GM20431 (cell line): ENCODE results near the gene MAP3K20.

Experiments
- in situ Hi-C: fragments of 300-500 bp; cut with MseI, MboI; formaldehyde crosslinking; loops from one replicate; pipeline ENCODE4 v1.15.0; 2020; ENCODE audit warnings: low sequenced_read_pairs; ENCODE audit not compliant: unreplicated experiment

Gene MAP3K20

DNA sequence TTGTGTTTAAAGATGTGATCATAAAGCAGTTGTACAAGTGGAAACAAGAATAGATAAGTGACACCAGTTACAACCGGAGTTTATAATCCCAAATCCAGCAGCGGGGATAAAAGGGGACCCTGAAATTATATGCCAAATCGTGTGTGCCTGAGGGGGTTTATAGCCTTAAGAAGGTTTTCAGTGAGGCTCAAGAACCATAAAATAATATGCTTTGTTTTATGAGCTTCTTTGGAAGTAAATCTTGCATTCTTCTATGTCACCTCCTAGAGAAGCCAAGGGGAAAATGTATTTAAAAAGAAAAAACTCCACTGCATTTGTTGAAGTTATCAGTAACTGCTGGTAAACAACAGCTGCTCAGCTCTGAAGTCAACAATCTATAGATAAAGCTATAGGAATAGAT, 25.8 kb upstream of the MAP3K20 start:
- in situ Hi-C loops, result no loop called here

GRCh38 chr2:173050684-173051083, 25.0 kb upstream of the MAP3K20 start:
- in situ Hi-C loops, result no loop called here

DNA sequence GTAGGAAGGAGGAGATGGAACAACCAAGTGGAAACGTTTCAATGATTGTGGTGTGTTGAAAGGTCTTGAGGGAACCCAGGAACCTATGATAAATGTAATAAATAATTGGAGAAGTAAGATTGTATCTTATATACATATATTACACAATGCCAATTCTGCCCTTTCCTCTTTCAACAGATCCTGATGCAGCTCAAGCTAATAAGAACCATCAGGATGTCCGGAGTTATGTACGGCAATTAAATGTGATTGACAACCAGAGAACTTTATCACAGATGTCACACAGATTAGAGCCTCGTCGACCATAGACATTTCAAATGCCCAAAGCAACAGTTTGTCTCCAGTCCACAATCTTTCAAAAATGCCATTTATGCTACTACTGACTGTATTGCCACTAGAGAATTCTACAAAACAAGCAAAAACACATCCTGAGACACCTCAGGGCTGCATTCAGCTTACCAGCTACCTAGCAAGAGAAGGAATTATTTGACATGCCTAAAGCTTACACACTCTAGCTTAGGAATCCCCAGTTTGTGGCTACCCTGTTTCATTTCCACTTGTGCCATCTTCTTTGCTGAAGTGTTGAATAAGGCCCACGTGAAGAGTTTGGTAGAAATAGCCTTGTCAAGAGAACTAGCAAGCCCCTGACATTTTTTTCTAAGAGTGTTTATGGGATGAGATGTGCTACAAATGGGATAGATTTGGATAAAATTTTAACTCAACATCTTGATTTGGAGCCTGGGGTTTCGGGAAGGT, 24.0 kb upstream of the MAP3K20 start:
- in situ Hi-C loops, result no loop called here

DNA sequence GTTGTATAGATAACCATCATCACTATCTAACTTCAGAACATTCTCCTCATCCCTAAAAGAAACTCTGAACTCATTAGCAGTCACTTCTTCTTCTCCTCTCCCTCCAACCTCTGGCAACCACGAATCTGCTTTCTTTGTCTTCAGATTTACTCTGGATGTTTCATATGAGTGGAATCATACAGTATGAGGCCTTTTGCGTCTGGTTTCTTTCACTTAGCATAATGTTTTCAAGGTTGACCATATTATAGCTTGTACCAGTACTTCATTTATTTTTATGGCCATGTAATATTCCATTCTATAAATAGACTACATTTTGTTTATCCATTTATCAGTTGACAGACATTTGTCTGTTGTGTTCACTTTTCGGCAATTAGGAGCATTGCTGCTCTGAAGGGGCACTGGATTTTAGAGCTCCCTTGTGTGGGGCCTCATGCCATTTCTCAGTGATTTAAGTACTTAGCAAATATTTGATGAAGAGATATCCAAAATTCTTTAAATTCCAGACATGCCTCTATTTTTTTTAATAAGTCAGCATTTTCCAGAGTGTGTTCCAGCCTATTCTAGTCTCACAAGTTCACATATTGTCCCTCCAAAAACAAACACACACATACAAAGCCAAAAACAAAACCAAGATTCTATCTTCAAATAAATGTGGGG, 22.5 kb upstream of the MAP3K20 start:
- in situ Hi-C loops, result no loop called here

- in situ Hi-C loops, result no loop called here
Measured at GRCh38 chr2:173054466-173054865, 21.2 kb upstream of the MAP3K20 start.

DNA sequence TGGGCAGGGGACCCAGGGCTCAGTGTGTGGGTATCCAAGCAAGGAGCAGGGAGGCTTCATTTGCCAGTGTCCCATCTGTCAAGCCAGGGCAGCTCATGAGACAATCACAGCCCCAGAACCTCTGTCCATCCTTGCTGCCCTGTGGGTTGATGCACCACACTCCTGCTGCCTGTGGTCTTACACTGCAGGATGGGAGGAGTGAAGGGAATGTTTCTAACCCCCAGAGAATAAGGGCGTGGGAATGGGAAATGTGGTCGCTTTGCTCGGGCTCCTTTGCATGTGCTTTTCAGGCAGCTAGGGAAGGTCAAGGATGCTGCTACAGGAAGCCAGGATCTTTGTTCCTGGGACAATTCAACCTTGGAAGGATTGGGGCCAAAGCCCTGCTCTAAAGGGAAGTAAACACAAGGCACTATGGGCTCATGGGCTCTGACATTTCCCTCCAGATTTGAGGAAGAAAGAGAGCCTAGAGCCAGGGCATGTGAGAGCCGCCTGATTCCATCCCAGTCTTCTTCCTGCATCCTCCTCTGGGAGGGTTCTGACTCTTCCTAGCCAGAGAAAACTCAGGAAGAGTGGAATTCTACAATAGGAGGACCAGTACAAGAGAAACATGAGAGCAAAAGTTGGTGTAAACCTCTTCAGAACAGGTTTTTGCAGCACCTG, 18.8 kb upstream of the MAP3K20 start:
- in situ Hi-C loops, result no loop called here

DNA sequence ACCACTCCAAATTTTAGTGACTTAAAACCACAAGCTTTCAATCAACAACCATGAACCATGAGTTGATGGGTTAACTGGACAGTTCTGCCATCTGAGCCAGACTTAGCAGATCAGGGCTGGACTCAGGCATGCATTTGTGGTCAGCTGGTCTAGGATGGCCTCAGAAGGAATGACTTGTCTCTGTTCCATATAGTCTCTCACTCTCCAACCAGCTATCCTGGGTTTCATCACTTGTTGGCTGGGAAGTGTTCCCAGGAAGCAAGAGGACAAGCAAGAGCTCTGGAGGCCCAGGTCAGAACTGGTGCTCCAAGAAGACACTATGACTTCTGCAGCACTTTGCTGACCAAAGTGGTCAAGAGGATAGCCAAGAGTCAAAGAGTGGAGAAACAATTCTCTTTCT, 17.5 kb upstream of the MAP3K20 start:
- in situ Hi-C loops, result no loop called here

- in situ Hi-C loops, result no loop called here
Measured at GRCh38 chr2:173058673-173059072, 17.0 kb upstream of the MAP3K20 start.

DNA sequence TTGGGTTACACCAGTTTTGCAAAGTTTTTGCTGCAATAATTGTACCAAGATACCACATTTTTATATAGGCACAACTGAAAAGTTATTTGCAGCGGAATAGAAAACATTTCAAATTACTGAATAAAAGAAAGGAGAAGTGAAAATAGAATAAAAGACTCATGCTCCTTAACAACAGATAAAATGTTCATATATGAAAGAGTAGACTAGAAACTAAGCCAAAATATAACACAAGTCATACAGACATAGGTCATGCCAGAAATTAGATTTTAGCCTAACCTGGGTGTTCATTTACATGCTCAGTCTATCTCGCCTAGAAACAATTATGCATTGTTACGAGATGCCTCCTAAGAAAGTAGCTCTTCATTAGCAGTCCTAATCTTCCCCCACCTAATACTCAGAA, 16.4 kb upstream of the MAP3K20 start:
- in situ Hi-C loops, result no loop called here

- in situ Hi-C loops, result no loop called here
Measured at GRCh38 chr2:173059971-173060461, 15.6 kb upstream of the MAP3K20 start.

- in situ Hi-C loops, result no loop called here
Measured at GRCh38 chr2:173062801-173063200, 12.8 kb upstream of the MAP3K20 start.

DNA sequence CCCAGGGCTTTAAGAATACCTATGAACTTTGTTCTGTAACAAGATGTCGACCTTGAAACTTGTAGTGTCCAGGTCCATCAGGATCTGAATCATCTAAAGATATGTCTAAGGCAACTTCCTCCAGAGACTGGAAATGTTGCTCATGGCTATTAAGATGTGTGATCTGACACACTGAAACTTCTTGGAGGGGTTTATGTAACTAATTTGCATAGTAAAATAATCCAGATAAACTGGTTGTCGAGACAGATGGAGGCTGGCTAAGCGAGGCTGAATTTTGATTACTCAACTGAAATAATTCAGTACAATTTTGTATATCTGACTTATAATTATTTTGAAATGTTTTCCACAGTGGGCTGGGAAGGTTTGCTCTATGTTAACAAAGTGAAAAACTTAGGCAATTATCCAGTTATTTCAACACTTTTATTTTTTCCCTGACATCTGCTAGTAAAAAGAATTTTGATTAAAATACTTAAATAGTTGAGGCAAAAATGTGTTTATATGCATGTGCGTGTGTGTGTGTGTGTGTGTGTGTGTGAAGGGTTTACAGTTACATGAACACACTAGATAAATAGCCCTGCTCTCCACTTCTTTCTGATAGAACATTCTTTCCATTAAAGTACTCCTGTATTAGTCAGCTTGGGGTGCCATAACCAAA, 11.4 kb upstream of the MAP3K20 start:
- in situ Hi-C loops, result no loop called here

- in situ Hi-C loops, result no loop called here
Measured at GRCh38 chr2:173066887-173067676, 8.6 kb upstream of the MAP3K20 start.

GRCh38 chr2:173075056-173075780, 428 bp upstream of the MAP3K20 start:
- in situ Hi-C loops, result no loop called here

- in situ Hi-C loops, result no loop called here
Measured at GRCh38 chr2:173076581-173077345, 1.1 kb downstream of the MAP3K20 start.

GRCh38 chr2:173077506-173078177, 2.0 kb downstream of the MAP3K20 start:
- in situ Hi-C loops, result no loop called here

- in situ Hi-C loops, result no loop called here
Measured at GRCh38 chr2:173079141-173079540, 3.5 kb downstream of the MAP3K20 start.
